H1 (cell line): ENCODE data around the gene MYO5A. TPM values are rescaled to one million over a fixed set of nuclear protein-coding genes. Genes with fewer than 3 reads are reported as not detected.

ENCODE experiments used
- CTCF ChIA-PET: fragments of 300-600 bp; sonication (Branson Sonifier 250); formaldehyde crosslinking; loops from one replicate; lab custom pipeline; 2021; ENCODE audit not compliant: partially characterized antibody; lab: Charles Lee
- POLR2A ChIA-PET: fragments of 300-600 bp; sonication (Branson Sonifier 250); formaldehyde crosslinking; loops from one replicate; lab custom pipeline; 2021; ENCODE audit warnings: inconsistent platforms; ENCODE audit not compliant: partially characterized antibody; lab: Charles Lee
- DNase-seq, 2 experiments: peaks; one replicate each; pipeline versions ENCODE4 v3.0.0 to v3.0.0-alpha.2; 2010 to 2022; ENCODE audit warnings: low spot score in 2 of 2, low read depth in 1 of 2, mixed read lengths in 1 of 2
- FAIRE-seq: peaks from 2 replicates; lab custom pipeline; 2011; peaks lifted over from hg19 to GRCh38; lab: Jason Lieb, UNC
- H2AFZ ChIP-seq: 2 replicates; pipeline ENCODE4 v1.8.1; 2012; ENCODE audit warnings: low read length, inconsistent platforms
- H2AK5ac ChIP-seq: 2 replicates; pipeline ENCODE4 v1.6.1; 2013; ENCODE audit warnings: low read depth, low read length
- H2BK120ac ChIP-seq: replicated peaks from 2 replicates; pipeline ENCODE3; 2013; ENCODE audit warnings: low read depth, low read length, inconsistent platforms
- H2BK12ac ChIP-seq: 2 replicates; pipeline ENCODE4 v1.6.1; 2013; ENCODE audit warnings: low read depth, low read length
- H2BK15ac ChIP-seq: 2 replicates; pipeline ENCODE4 v1.6.1; 2013; ENCODE audit warnings: low read length
- H2BK20ac ChIP-seq: 2 replicates; pipeline ENCODE4 v1.6.1; 2013; ENCODE audit warnings: low read length
- H2BK5ac ChIP-seq: 2 replicates; pipeline ENCODE4 v1.6.1; 2013; ENCODE audit warnings: low read depth, low read length
- H3K14ac ChIP-seq: 2 replicates; pipeline ENCODE4 v1.6.1; 2013; ENCODE audit warnings: inconsistent platforms; ENCODE audit not compliant: insufficient read length
- H3K18ac ChIP-seq: 2 replicates; pipeline ENCODE4 v1.6.1; 2013; ENCODE audit warnings: low read length; ENCODE audit errors: extremely low read depth
- H3K23ac ChIP-seq: 2 replicates; pipeline ENCODE4 v1.6.1; 2013; ENCODE audit warnings: inconsistent platforms; ENCODE audit not compliant: insufficient read length
- H3K23me2 ChIP-seq: 2 replicates; pipeline ENCODE4 v1.6.1; 2013; ENCODE audit warnings: low read depth, low read length
- H3K27ac ChIP-seq: 2 replicates; pipeline ENCODE4 v1.6.1; 2011; ENCODE audit warnings: low read depth, low read length, inconsistent platforms
- H3K27me3 ChIP-seq, 4 experiments: replicated peaks in 1 of 4; 1 replicate in 1 of 4; 2 replicates in 3 of 4; pipeline versions ENCODE4 v1.6.1 to v1.8.1; 2011 to 2013; ENCODE audit warnings: low read length in 3 of 4, mild to moderate bottlenecking in 3 of 4, inconsistent platforms in 2 of 4, mixed read lengths in 2 of 4, moderate library complexity in 1 of 4; ENCODE audit not compliant: control insufficient read depth in 3 of 4, insufficient read depth in 3 of 4; ENCODE audit errors: extremely low read depth in 1 of 4
- H3K36me3 ChIP-seq, 4 experiments: 2 replicates each; pipeline versions ENCODE4 v1.6.1 to v1.8.1; 2011 to 2013; ENCODE audit warnings: mild to moderate bottlenecking in 4 of 4, low read length in 3 of 4, moderate library complexity in 2 of 4, control low read depth in 1 of 4, inconsistent platforms in 1 of 4; ENCODE audit not compliant: insufficient read depth in 4 of 4, control insufficient read depth in 2 of 4
- H3K4ac ChIP-seq: replicated peaks from 2 replicates; pipeline ENCODE3; 2013; ENCODE audit warnings: low read length, low read depth, mixed read lengths, inconsistent platforms; ENCODE audit not compliant: insufficient read length
- H3K4me1 ChIP-seq, 4 experiments: replicated peaks in 1 of 4; 1 replicate in 1 of 4; 2 replicates in 3 of 4; pipeline versions ENCODE4 v1.6.1 to v1.8.1; 2011 to 2013; ENCODE audit warnings: low read length in 3 of 4, inconsistent platforms in 2 of 4, mixed read lengths in 1 of 4; ENCODE audit not compliant: insufficient read depth in 4 of 4, control insufficient read depth in 3 of 4
- H3K4me2 ChIP-seq, 2 experiments: 2 replicates each; pipeline versions ENCODE4 v1.6.1 to v1.8.1; 2011 to 2013; ENCODE audit warnings: low read depth in 2 of 2, low read length in 2 of 2, control low read depth in 1 of 2, inconsistent platforms in 1 of 2, mild to moderate bottlenecking in 1 of 2; ENCODE audit not compliant: insufficient read depth in 1 of 2
- H3K4me3 ChIP-seq, 4 experiments: fragments of 200-600, 300-600 bp in 1 of 4; sonication (generic), shearing (Covaris generic), sonication (Bioruptor Twin) in 1 of 4; 2 replicates each; pipeline versions ENCODE4 v1.5.1 to v1.8.1; 2011 to 2016; ENCODE audit warnings: low read length in 4 of 4, low read depth in 3 of 4, control low read depth in 2 of 4, inconsistent platforms in 2 of 4, mild to moderate bottlenecking in 2 of 4, mixed read lengths in 1 of 4, moderate library complexity in 1 of 4; ENCODE audit not compliant: insufficient read depth in 2 of 4; ENCODE audit errors: extremely low read depth in 1 of 4
- H3K56ac ChIP-seq: replicated peaks from 2 replicates; pipeline ENCODE3; 2013; ENCODE audit warnings: low read depth, mild to moderate bottlenecking, mixed read lengths, low read length, inconsistent platforms; ENCODE audit not compliant: insufficient read length
- H3K79me1 ChIP-seq: 2 replicates; pipeline ENCODE4 v1.6.1; 2013; ENCODE audit warnings: low read depth, low read length, control low read depth
- H3K79me2 ChIP-seq, 2 experiments: 2 replicates each; pipeline versions ENCODE4 v1.6.1 to v1.8.1; 2012 to 2013; ENCODE audit warnings: low read length in 2 of 2, mild to moderate bottlenecking in 2 of 2, inconsistent platforms in 1 of 2; ENCODE audit not compliant: insufficient read depth in 2 of 2, control insufficient read depth in 1 of 2
- H3K9ac ChIP-seq, 4 experiments: replicated peaks in 1 of 4; 1 replicate in 1 of 4; 2 replicates in 3 of 4; pipeline versions ENCODE4 v1.6.1 to v1.8.1; 2011 to 2013; ENCODE audit warnings: low read depth in 3 of 4, low read length in 3 of 4, control low read depth in 2 of 4, mild to moderate bottlenecking in 2 of 4, moderate library complexity in 2 of 4, inconsistent platforms in 1 of 4; ENCODE audit errors: extremely low read depth in 1 of 4
- H3K9me3 ChIP-seq, 2 experiments: 2 replicates each; pipeline versions ENCODE4 v1.6.1 to v1.8.1; 2012 to 2013; ENCODE audit warnings: mild to moderate bottlenecking in 2 of 2, moderate library complexity in 2 of 2, control low read depth in 1 of 2, inconsistent platforms in 1 of 2, low read depth in 1 of 2, low read length in 1 of 2, mixed read lengths in 1 of 2; ENCODE audit not compliant: insufficient read depth in 2 of 2
- H4K20me1 ChIP-seq, 2 experiments: replicated peaks in 1 of 2; 2 replicates each; pipeline versions ENCODE3 to v1.8.1; 2011 to 2013; ENCODE audit warnings: inconsistent platforms in 2 of 2, low read length in 2 of 2, mild to moderate bottlenecking in 1 of 2; ENCODE audit not compliant: insufficient read depth in 2 of 2, control insufficient read depth in 1 of 2
- H4K5ac ChIP-seq: 2 replicates; pipeline ENCODE4 v1.6.1; 2013; ENCODE audit warnings: low read length, low read depth, mixed read lengths, inconsistent platforms; ENCODE audit not compliant: insufficient read length
- H4K8ac ChIP-seq: 2 replicates; pipeline ENCODE4 v1.8.0; 2013; ENCODE audit warnings: mild to moderate bottlenecking, moderate library complexity, low read length, inconsistent platforms; ENCODE audit not compliant: insufficient read depth; ENCODE audit errors: extremely low read depth
- H4K91ac ChIP-seq: replicated peaks from 2 replicates; pipeline ENCODE3; 2013; ENCODE audit warnings: low read length, mixed read lengths, inconsistent platforms; ENCODE audit not compliant: insufficient read length
- BACH1 ChIP-seq: IDR thresholded peaks from 2 replicates; pipeline ENCODE4 v1.6.1; 2012; ENCODE audit warnings: low read length, improper control_type of control experiment
- BRCA1 ChIP-seq: IDR thresholded peaks from 2 replicates; pipeline ENCODE4 v1.6.1; 2012; ENCODE audit warnings: low read depth, low read length, improper control_type of control experiment
- EGR1 ChIP-seq: IDR thresholded peaks from 2 replicates; pipeline ENCODE4 v1.6.1; 2011; ENCODE audit warnings: low read depth, low read length, borderline replicate concordance
- POLR2A ChIP-seq, 2 experiments: IDR thresholded peaks; 1 replicate in 1 of 2; 2 replicates in 1 of 2; pipeline ENCODE4 v1.6.1; 2011; ENCODE audit warnings: low read depth in 2 of 2, low read length in 2 of 2, mild to moderate bottlenecking in 2 of 2; ENCODE audit errors: control extremely low read depth in 1 of 2
- POU5F1 ChIP-seq: IDR thresholded peaks from 2 replicates; pipeline ENCODE4 v1.6.1; 2011; ENCODE audit warnings: low read depth, mild to moderate bottlenecking, low read length, moderate library complexity
- SIX5 ChIP-seq: IDR thresholded peaks from 2 replicates; pipeline ENCODE4 v1.6.1; 2011; ENCODE audit warnings: mild to moderate bottlenecking, low read depth, low read length
- SRF ChIP-seq: IDR thresholded peaks from 2 replicates; pipeline ENCODE4 v1.6.1; 2011; ENCODE audit warnings: mild to moderate bottlenecking, low read depth, low read length, moderate library complexity
- SUZ12 ChIP-seq: fragments of 200-600 bp; sonication (generic); IDR thresholded peaks from 2 replicates; pipeline ENCODE4 v1.6.1; 2012; ENCODE audit warnings: mild to moderate bottlenecking, inconsistent platforms, low read length, moderate library complexity, mixed read lengths
- TAF7 ChIP-seq: optimal IDR thresholded peaks from 2 replicates; pipeline ENCODE3; 2011; ENCODE audit warnings: low read depth, mild to moderate bottlenecking, inconsistent platforms, low read length, moderate library complexity, borderline replicate concordance
- WGBS, 2 experiments: shearing (Covaris generic) in 1 of 2; methylation state at CpG; one replicate each; pipeline versions ENCODE4 v1.1.6 to v1.1.7; 2013 to 2015; ENCODE audit warnings: low lambda C conversion rate in 2 of 2, mixed read lengths in 2 of 2, inconsistent platforms in 1 of 2, low coverage in 1 of 2, missing lambda C conversion rate in 1 of 2; ENCODE audit not compliant: insufficient replicate concordance in 2 of 2, insufficient coverage in 1 of 2, insufficient read length in 1 of 2; ENCODE audit errors: extremely low coverage in 1 of 2, missing lambda C conversion rate in 1 of 2; 5-methylcytosine and 5-hydroxymethylcytosine counted together
- polyA plus RNA-seq, 7 experiments: library from polyadenylated mRNA; depleted of rRNA in 3 of 7; stranded (reverse) in 5 of 7; unstranded in 2 of 7; fragments of >200 nt in 5 of 7; fragments of 200-250 nt in 2 of 7; gene quantifications; 1 replicate in 5 of 7; 2 replicates in 1 of 7; 4 replicates in 1 of 7; pipeline versions ENCODE4 v1.2.1 to v1.2.3, GENCODE V29; 2011 to 2013; ENCODE audit warnings: missing spikeins in 2 of 7, mixed read lengths in 2 of 7
- total RNA-seq: library from RNA; stranded (reverse); fragmentation: NEBNext Ultra II Directional; extraction: Animal tissue kit (Norgen Biotek cat#: 25700); gene quantifications from 2 replicates; pipeline ENCODE4 v1.2.1, GENCODE V29; 2021
- TF ChIP-seq, protein P1 (sequence below): IDR thresholded peaks from 2 replicates; pipeline ENCODE4 v1.6.1; 2011; ENCODE audit warnings: low read length, improper control_type of control experiment

MYO5A gene
- total and polyA plus RNA-seq, 2 of the 8 experiments (the other 6 are each of a cell fraction or from before 2014, with no cell fraction given) = 11.4 to 24.7 TPM

GRCh38 chr15:52488830-52489229, 39.9 kb downstream of the MYO5A start:
- Histone ChIP-seq H4K8ac (no peak overlapping the region), H4K5ac (no peak overlapping the region), H2BK120ac (no peak overlapping the region), H3K79me2 (peaks cover 0 to 6% of the 10 kb centered on the region in 2 experiments; a peak in 2 of 4 replicates), H3K36me3 (no peaks in the 10 kb centered on the region), H4K91ac (no peak overlapping the region), H3K4me2 (no peak overlapping the region), H2BK5ac (no peak overlapping the region), H3K18ac (no peak overlapping the region), H3K4ac (no peak overlapping the region), H2AFZ (no peak overlapping the region), H2AK5ac (no peak overlapping the region), H2BK20ac (no peak overlapping the region), H3K27ac (no peak overlapping the region), H3K14ac (no peak overlapping the region), H3K9me3 (no peaks in the 10 kb centered on the region), H4K20me1 (no peaks in the 10 kb centered on the region), H3K79me1 (no peaks in the 10 kb centered on the region; the same call in 1 of the 2 replicates), H3K9ac (no peak overlapping the region), H2BK12ac (no peak overlapping the region), H3K23ac (no peak overlapping the region), H3K23me2 (no peaks in the 10 kb centered on the region), H3K4me3 (no peak overlapping the region), H3K4me1 (peaks cover 0 to 7% (median 3%) of the 10 kb centered on the region in 4 experiments; a peak in 2 of 7 replicates), H3K56ac (no peak overlapping the region), H3K27me3 (no peaks in the 10 kb centered on the region), H2BK15ac (no peak overlapping the region)
- no peak for FAIRE-seq
- 81% methylated on average over 2 of the region's 2 CpGs; no CpG with 5 or more reads in 1 of the 2 experiments for WGBS, 2 experiments
- no peak for DNase-seq
- ChIA-PET POLR2A (no interaction called here), CTCF (interaction anchor here (1.0 to 1.5 kb wide), 3 partner anchors 8 to 261 kb away, joined by 3 to 5 read pairs (median 4); no protein-coding TSS in a partner anchor)
- TF ChIP-seq POLR2A (IDR thresholded peaks at IDR 0.05; ENCODE audit: control extremely low read depth in 1 of 2, low read depth in 2 of 2, low read length in 2 of 2) (no peak), BRCA1 (no peak), BACH1 (no peak), TAF7 (no peak), POU5F1 (no peak), SRF (no peak), EGR1 (no peak), SUZ12 (no peak), SIX5 (no peak)
- TF ChIP-seq, protein P1, sequence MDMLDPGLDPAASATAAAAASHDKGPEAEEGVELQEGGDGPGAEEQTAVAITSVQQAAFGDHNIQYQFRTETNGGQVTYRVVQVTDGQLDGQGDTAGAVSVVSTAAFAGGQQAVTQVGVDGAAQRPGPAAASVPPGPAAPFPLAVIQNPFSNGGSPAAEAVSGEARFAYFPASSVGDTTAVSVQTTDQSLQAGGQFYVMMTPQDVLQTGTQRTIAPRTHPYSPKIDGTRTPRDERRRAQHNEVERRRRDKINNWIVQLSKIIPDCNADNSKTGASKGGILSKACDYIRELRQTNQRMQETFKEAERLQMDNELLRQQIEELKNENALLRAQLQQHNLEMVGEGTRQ = no peak
